Smooth muscle cell (in vitro differentiated cells): ENCODE results near the gene KCNQ5. TPM values are rescaled to one million over a fixed set of nuclear protein-coding genes. Genes with fewer than 3 reads are reported as not detected.

ENCODE experiments used
- DNase-seq: peaks from one replicate; lab custom pipeline; 2025; ENCODE audit not compliant: unreplicated experiment; lab: John Stamatoyannopoulos, UW
- H2AFZ ChIP-seq: fragments of 200-600 bp; sonication (generic); 2 replicates; pipeline ENCODE4 v1.6.0; 2016; ENCODE audit warnings: antibody characterized with exemption, low read depth, mild to moderate bottlenecking
- H3F3A ChIP-seq: fragments of 200-600 bp; sonication (generic); 2 replicates; pipeline ENCODE4 v1.6.0; 2017; ENCODE audit warnings: antibody characterized with exemption, low read depth
- H3K27ac ChIP-seq: fragments of 200-600 bp; sonication (generic); 2 replicates; pipeline ENCODE4 v1.5.1; 2016; ENCODE audit warnings: low read depth, mild to moderate bottlenecking
- H3K27me3 ChIP-seq: fragments of 200-600 bp; sonication (generic); 2 replicates; pipeline ENCODE4 v1.6.1; 2016; ENCODE audit warnings: low read depth, mild to moderate bottlenecking
- H3K36me3 ChIP-seq: fragments of 200-600 bp; sonication (generic); 2 replicates; pipeline ENCODE4 v1.5.1; 2016; ENCODE audit warnings: low read depth
- H3K4me1 ChIP-seq: fragments of 200-600 bp; sonication (generic); 2 replicates; pipeline ENCODE4 v1.5.1; 2016; ENCODE audit warnings: low read depth
- H3K4me2 ChIP-seq: fragments of 200-600 bp; sonication (generic); 2 replicates; pipeline ENCODE4 v1.6.0; 2016; ENCODE audit warnings: mild to moderate bottlenecking
- H3K4me3 ChIP-seq: fragments of 200-600 bp; sonication (generic); 2 replicates; pipeline ENCODE4 v1.5.1; 2016; ENCODE audit warnings: mild to moderate bottlenecking
- H3K79me2 ChIP-seq: fragments of 200-600 bp; sonication (generic); 2 replicates; pipeline ENCODE4 v1.6.0; 2016; ENCODE audit warnings: low read depth, mild to moderate bottlenecking
- H3K9ac ChIP-seq: fragments of 200-600 bp; sonication (generic); 2 replicates; pipeline ENCODE4 v1.6.0; 2016; ENCODE audit warnings: low read depth
- H3K9me3 ChIP-seq: fragments of 200-600 bp; sonication (generic); replicated peaks from 2 replicates; pipeline ENCODE4 v1.5.1; 2016; ENCODE audit warnings: low read depth
- H4K20me1 ChIP-seq: fragments of 200-600 bp; sonication (generic); 2 replicates; pipeline ENCODE4 v1.6.0; 2016; ENCODE audit warnings: low read depth
- WGBS: methylation state at CpG from one replicate; pipeline ENCODE4 v1.1.7; 2016; ENCODE audit warnings: low lambda C conversion rate; 5-methylcytosine and 5-hydroxymethylcytosine counted together
- polyA plus RNA-seq: library from polyadenylated mRNA; unstranded; fragments of >200 nt; fragmentation: Nextera tagmentation; extraction: Ambion mirVana; gene quantifications from 2 replicates; pipeline ENCODE4 v1.2.1, GENCODE V29; 2016
- total RNA-seq: library from RNA; depleted of rRNA; stranded (reverse); fragments of >200 nt; gene quantifications from 2 replicates; pipeline ENCODE4 v1.2.3, GENCODE V29; 2014
- TF ChIP-seq, protein P1 (sequence below): fragments of 200-600 bp; sonication (generic); IDR thresholded peaks from 2 replicates; pipeline ENCODE4 v1.5.1; 2017; ENCODE audit warnings: borderline replicate concordance, mild to moderate bottlenecking, antibody characterized with exemption; ENCODE audit not compliant: insufficient read depth, poor library complexity, severe bottlenecking

The KCNQ5 gene
- total and polyA plus RNA-seq, 2 experiments from 2014 or later: 1.2 to 2.0 TPM

DNA sequence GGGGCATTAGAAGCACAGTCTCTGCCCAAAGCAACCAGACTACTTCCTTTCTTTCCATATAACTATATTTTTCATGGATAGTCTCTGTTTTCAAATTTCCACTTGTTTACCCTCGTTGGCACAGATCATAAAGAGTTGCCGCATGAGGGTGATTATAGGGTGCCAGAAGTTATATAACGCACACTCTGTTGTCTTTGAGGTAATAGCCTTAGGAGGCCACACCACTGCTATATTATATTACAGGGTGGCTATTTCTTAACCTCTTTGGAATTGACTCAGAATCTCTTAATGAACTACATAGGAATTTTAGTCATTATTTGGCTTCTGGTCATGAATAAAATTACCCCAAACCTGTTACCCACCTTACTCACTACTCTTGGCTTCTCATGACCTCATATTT, 43.7 kb downstream of the KCNQ5 start:
- H3K4me3 ChIP-seq: no peak overlapping the region
- no peaks in the 10 kb centered on the region for H3F3A ChIP-seq
- DNase-seq: no peak
- H3K36me3 ChIP-seq: peaks cover 3% of the 10 kb centered on the region
- H3K9ac ChIP-seq: no peak overlapping the region
- no peaks in the 10 kb centered on the region for H3K9me3 ChIP-seq
- H3K4me1 ChIP-seq: no peaks in the 10 kb centered on the region
- no peak overlapping the region for H3K4me2 ChIP-seq
- H4K20me1 ChIP-seq: no peaks in the 10 kb centered on the region
- TF ChIP-seq, protein P1, sequence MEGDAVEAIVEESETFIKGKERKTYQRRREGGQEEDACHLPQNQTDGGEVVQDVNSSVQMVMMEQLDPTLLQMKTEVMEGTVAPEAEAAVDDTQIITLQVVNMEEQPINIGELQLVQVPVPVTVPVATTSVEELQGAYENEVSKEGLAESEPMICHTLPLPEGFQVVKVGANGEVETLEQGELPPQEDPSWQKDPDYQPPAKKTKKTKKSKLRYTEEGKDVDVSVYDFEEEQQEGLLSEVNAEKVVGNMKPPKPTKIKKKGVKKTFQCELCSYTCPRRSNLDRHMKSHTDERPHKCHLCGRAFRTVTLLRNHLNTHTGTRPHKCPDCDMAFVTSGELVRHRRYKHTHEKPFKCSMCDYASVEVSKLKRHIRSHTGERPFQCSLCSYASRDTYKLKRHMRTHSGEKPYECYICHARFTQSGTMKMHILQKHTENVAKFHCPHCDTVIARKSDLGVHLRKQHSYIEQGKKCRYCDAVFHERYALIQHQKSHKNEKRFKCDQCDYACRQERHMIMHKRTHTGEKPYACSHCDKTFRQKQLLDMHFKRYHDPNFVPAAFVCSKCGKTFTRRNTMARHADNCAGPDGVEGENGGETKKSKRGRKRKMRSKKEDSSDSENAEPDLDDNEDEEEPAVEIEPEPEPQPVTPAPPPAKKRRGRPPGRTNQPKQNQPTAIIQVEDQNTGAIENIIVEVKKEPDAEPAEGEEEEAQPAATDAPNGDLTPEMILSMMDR: no peak
- no peaks in the 10 kb centered on the region for H3K79me2 ChIP-seq
- no peak overlapping the region for H3K27ac ChIP-seq
- H2AFZ ChIP-seq: no peak overlapping the region
- H3K27me3 ChIP-seq: no peaks in the 10 kb centered on the region
- WGBS: 94% methylated on average over 3 of the region's 3 CpGs

DNA sequence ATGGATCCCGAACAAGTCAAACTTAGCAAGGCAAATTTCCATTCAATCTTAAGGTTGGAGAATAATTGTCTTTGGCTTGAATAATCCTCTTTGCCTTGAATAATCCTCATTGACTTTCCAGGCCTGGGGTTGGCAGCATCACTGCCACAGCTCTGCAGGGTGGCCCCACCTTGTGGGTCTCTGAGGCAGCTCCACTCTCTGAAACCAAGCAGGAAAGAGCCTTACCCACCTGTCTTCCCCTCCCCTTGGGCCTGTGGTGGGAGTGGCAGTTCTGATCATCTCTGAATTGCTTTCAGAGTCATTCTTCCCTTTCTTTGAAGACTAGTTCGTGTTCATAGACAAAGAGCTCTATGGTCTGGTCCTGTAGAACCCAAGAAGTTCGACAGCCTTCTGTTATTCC, 47.5 kb downstream of the KCNQ5 start:
- Histone ChIP-seq H3K27me3 (no peaks in the 10 kb centered on the region), H3K4me1 (no peaks in the 10 kb centered on the region), H3K4me2 (no peak overlapping the region), H2AFZ (no peak overlapping the region), H3K9me3 (no peaks in the 10 kb centered on the region), H3K36me3 (peaks cover 3% of the 10 kb centered on the region), H4K20me1 (no peaks in the 10 kb centered on the region), H3K9ac (no peak overlapping the region), H3K27ac (no peak overlapping the region), H3K79me2 (no peaks in the 10 kb centered on the region), H3K4me3 (no peak overlapping the region), H3F3A (no peaks in the 10 kb centered on the region)
- 96% methylated on average over 3 of the region's 3 CpGs for WGBS
- TF ChIP-seq, protein P1: no peak
- DNase-seq: no peak

DNA sequence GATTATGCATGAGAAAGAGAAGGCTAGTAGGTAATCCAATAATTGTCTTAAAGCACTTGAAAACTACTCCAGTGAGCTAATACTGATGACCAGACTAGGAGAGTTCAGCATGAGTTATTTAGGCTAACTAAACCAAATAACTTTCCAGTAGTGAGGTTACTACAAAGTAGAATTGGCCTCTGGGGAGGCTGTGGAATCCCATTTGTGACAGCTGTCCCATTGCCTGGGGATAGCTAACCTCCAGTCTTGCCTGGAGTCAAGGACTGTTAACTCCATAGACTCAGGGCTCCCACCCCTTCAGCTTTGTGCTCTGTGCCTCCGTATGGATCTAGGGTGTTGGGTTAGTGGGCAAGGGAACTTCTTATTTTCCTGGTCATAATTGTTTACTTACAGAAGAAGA, 51.0 kb downstream of the KCNQ5 start:
- Histone ChIP-seq H3K79me2 (no peaks in the 10 kb centered on the region), H3K4me2 (no peak overlapping the region)
- WGBS: 72% methylated on average over 1 of the region's 1 CpG

DNA sequence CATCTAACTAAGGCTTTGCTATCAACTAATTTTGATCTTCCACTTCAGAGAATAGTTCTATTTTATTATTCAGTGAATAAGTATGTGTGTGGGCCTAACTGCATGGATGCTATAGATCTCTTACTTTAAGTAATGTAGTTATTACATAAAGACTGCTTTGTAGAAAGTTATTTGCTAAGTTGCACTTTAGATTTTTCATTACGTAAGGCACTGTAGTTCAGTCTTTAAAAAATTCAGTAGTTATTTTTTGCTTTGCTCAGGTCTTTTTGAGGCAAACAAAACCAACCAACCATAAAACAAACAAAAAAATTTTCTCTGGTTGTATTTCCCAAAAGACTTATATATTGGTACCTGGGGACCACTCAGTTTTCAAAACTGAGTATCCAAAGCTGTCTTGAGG, 53.0 kb downstream of the KCNQ5 start:
- H3K9ac ChIP-seq: no peak overlapping the region
- no peaks in the 10 kb centered on the region for H4K20me1 ChIP-seq
- no peaks in the 10 kb centered on the region for H3K36me3 ChIP-seq
- H3K4me1 ChIP-seq: no peaks in the 10 kb centered on the region
- no peaks in the 10 kb centered on the region for H3F3A ChIP-seq
- TF ChIP-seq, protein P1: no peak
- H3K27me3 ChIP-seq: no peaks in the 10 kb centered on the region
- no peak overlapping the region for H3K4me3 ChIP-seq
- no peak overlapping the region for H2AFZ ChIP-seq
- H3K79me2 ChIP-seq: no peaks in the 10 kb centered on the region
- H3K4me2 ChIP-seq: no peak overlapping the region
- H3K9me3 ChIP-seq: no peaks in the 10 kb centered on the region
- 84% methylated on average over 1 of the region's 1 CpG for WGBS
- H3K27ac ChIP-seq: no peak overlapping the region
- DNase-seq: no peak

More for the DNA sequence above, 51.0 kb downstream of the KCNQ5 start:
- TF ChIP-seq, protein P1: no peak
- Histone ChIP-seq H3K36me3 (no peaks in the 10 kb centered on the region), H3K27me3 (no peaks in the 10 kb centered on the region), H3K4me3 (no peak overlapping the region), H3K9ac (no peak overlapping the region), H3F3A (no peaks in the 10 kb centered on the region), H4K20me1 (no peaks in the 10 kb centered on the region), H2AFZ (no peak overlapping the region), H3K27ac (no peak overlapping the region), H3K9me3 (no peaks in the 10 kb centered on the region), H3K4me1 (no peaks in the 10 kb centered on the region)
- DNase-seq: no peak
